NT2/D1 (cell line): ENCODE results near the gene ISM2.

Experiments used
- SUZ12 ChIP-seq: IDR thresholded peaks from 2 replicates; pipeline ENCODE4 v1.6.1; 2011; ENCODE audit not compliant: insufficient read length, insufficient read depth; ENCODE audit errors: extremely low read depth
- YY1 ChIP-seq: IDR thresholded peaks from 2 replicates; pipeline ENCODE4 v1.6.1; 2011; ENCODE audit not compliant: insufficient read length, insufficient read depth
- ZNF274 ChIP-seq: IDR thresholded peaks from 2 replicates; pipeline ENCODE4 v1.6.1; 2011; ENCODE audit warnings: mild to moderate bottlenecking, low read depth, low read length

GRCh38 chr14:77485256-77485655 lies 13.4 kb downstream of the ISM2 start:
- no peak for TF ChIP-seq ZNF274
- no peak for TF ChIP-seq YY1
- no peak for TF ChIP-seq SUZ12
